HCEC 1CT (cell line): ENCODE data around the gene SGCD.
"Not testable (repeated sequence)": the region's sequence is repeated elsewhere in the genome, so short reads cannot be mapped to it uniquely, and the experiment has no call there.

Source experiments
- DNase-seq: peaks from one replicate; pipeline ENCODE4 v3.0.0-alpha.2; 2017

Gene SGCD

DNA sequence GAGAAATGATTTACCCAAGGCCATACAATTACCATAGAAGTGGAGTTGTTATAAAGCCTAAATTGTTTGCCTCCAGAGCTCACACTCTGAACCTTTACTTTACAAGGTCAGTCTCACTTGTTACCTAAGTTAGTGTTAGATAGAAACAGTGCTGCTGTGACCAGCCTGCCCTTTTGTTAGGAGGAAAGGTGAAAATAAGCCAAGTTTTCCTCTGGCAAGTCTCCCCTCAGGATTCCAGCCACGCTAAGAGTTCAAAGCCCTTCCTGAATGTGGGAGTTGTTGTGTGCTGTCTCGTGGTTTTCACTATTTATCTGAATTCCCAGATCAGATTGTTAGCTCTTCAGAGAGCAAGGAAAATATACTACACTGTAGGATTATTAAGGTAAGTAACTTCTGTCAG is 260.0 kb downstream of the SGCD start:
- no peak for DNase-seq

DNA sequence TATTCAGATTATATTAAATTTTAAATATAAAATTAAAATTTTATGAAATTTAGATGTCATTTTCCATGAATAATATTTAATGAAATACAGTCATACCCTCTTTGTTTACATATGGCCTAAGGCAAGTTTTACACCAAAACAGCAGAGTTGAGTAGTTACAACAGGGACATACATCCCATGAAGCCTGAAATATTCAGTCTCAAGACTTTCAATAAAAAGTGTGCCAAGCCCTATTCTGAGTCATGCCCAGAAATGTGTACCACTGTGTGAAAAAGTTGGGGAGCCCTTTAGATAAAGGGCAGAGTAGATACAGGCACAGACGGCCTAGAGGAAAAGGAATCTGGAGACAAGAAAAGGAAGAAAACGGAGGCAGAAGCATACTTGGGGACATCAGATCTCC is 261.3 kb downstream of the SGCD start:
- no peak for DNase-seq

DNA sequence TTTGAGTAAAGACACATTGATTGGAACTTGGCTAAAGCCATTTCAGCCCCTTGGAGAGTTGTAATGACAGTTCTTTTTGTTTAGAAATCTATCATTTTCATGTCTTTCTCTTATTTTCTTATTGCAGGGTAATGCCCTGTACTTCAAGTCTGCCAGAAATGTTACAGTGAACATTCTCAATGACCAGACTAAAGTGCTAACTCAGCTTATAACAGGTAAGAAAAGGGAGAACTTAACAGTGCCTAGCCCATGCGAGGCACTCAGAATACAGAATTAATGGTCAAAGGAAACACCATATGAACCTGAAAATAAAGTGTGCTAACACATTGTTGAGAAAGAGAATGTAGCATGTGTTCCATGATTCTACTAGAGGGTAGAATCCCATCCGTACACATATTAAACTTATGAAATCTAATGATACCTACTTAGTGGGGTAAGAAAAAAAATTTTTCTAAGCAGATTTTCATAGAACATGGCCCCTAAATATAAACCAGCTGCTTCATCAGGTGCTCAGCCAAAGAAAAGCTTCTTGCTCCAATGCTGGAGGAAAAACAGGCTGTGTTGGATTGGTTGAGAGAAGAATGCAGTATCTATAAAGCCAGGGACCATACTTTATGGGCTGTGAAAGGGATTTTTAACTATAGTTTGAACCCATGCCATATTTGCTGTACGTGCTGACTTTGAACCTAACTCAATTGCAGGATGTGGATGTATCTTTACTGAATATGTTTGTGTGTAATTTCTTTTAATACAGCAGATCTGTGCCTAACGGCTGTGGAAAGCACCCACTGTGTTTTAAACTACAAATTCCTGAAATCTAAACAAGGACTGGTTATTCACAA is 262.4 kb downstream of the SGCD start:
- DNase-seq = no peak

DNA sequence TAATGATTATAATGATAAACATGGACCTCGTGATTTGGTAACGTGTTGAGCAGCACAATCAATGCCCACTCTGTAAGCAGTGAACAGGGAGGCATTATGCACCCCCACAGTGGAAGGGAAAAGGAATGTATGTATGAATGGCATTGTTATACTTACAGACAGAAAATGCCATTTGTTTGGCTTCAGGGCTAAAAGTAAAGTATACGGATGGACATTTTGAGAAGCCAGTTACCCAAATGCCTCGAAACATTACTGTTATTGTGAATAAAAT is 262.9 kb downstream of the SGCD start:
- DNase-seq = no peak

DNA sequence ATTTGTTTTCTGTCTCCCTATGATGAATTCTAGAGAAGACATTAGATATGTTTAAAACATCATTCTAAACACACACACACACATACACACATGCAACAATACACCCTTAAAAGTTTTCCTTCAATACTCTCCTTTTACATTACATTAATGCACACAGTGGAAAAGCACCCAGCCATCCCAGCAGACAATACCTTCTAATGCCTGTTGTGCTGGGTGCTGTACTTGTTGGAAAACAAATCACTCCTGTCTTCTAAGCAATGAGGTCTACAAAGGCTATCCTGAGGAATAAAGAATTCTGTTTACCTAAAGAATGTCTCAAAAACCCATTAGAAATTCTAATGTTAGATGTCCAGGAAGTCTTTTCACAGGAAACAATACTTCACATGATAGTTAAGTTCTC is 264.0 kb downstream of the SGCD start:
- no peak for DNase-seq

DNA sequence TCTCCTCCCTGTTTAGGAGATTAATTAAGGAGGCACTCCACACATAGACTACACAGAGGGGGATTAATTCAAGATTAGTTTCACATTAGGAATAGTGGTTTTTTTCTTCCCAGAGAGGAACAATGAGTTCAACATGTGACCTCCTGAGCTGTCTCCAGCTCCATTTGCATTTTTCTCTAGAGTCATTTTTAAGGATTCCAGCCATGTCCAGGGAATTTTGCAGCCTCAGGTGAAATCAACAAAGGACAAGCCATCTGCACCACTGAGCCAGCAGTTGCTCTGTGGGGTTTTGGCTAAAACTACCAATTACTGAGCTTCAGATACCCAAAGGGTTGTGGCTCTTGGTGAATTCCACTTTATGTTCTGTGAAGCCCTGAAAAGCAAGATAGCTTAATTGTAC is 264.7 kb downstream of the SGCD start:
- DNase-seq = no peak

DNA sequence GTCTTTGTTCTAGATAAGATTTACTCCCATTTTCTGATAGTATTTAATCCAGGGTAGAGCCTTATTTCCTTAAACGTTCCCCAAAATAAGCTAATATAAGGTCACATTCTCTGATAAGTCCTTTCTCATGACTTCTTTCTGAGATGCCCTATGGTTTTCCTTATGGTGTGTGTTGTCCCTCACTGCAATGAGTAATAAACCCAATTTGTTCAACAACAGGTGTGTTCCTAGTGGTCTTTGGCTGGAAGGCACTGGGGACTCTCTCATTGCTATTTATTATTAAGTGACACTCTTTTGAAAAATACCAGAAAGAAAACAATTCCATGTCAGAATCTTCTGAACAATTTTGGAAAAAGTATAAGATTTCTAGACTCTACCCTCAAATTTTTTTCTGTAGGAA is 266.6 kb downstream of the SGCD start:
- no peak for DNase-seq

DNA sequence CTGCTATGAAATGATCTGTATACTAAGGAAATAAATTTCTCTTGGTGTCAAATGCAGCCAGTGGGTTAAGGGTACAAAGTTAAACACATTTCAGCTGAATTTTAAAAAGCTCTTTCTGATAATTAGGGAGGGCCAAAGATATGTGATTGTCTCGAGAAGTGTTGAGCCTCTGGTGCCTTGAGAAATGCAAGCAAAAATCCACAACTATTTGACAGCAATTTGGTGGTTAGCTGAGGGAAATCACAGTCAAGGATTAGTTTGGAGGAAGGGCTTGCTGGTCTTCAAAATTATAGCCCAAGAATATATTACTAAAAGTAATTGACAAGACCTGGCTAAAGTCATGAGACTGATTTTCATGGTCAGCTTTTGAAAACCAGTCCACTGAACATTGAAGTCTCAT is 267.4 kb downstream of the SGCD start:
- no peak for DNase-seq

DNA sequence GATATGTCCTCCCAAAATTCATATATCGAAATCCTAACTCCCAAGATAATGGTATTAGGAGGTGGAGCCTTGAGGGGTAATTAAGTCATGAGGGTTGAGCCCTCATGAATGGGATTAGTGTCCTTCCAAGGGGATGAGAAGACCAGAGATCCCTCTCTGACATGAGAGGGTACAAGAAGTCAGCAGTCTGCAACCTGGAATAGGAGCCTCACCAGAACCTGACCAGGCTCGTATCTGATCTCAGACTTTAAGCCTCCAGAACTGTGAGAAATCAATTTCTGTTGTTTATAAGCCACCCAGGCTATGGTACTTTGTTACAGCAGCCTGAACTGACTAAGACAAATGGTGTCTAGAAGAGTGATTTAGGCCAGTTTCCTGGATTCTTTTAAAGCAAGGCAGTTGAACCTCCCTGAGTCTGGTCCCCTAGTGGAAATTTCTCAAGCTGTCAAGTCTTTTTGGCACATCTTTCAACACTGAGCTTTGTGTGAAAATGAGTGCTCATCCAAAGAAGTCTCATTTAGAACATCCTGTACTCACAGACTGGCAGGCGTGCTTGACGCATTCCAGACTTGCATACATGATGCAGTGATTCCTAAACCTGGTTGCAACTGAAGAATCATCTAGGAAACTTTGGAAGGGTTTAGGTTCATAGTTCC is 268.3 kb downstream of the SGCD start:
- peak; percentile 6 for DNase-seq

DNA sequence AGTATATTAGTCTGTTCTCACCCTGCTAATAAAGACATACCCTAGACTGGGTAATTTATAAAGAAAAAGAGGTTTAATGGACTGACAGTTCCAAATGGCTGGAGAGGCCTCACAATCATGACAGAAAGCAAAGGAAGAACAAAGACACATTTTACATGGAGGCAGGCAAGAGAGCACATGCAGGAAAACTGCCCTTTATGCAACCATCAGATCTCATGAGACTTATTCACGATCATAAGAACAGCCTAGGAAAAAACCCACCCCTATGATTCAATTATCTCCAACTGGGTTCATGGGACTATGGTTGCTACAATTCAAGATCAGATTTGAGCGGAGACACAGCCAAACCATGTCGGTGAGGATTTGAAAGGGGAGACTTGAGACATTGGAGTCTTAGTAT is 270.3 kb downstream of the SGCD start:
- no peak for DNase-seq

DNA sequence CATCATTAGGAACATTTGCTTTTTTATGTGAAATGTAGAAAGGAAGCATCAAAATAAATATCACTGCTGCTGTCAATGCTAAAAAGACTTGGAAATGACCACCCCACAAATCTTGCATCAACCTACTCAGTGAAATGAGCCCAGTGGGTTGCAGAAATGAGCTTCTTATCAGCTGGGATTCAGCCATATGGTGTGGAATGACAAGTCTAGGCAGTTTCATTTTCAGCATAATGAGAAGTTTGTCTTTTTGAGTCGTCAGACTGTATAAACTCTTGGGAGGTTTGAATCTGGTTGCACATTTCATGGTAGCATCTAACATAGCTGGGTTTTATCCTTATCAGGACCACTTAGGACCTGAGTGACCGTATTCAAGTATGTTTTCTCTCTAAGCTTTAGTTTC is 272.0 kb downstream of the SGCD start:
- no peak for DNase-seq

DNA sequence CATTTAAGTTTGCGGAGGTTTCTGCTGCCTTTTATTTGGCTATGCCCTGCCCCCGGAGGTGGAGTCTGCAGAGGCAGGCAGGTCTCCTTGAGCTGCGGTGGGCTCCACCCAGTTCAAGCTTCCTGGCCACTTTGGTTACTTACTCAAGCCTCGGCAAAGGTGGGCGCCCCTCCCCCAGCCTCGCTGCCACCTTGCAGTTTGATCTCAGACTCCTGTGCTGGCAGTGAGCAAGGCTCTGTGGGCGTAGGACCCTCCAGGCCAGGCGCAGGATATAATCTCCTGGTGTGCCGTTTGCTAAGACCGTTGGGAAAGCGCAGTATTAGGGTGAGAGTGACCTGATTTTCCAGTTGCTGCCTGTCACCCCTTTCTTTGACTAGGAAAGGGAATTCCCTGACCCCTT is 283.6 kb downstream of the SGCD start:
- DNase-seq = not testable (repeated sequence)

DNA sequence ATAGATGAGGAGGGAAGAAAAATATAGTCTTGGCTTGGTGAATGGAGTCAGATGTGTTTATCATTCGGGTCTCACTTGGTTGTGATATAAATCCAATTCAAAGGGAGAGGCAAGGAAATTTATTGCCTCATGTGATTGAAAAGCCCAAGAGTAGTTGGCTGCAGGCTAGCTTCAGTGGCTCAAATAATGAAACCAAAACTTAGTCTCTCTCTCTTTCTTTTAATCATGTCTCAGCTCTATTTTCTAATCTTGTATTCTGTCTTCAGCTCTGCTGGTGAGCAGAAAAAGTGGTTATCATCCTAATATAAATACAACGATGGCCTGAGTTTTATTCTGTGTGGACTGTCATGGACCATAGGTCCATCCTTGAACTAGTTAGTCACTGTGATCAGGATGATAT is 288.9 kb downstream of the SGCD start:
- DNase-seq = no peak

DNA sequence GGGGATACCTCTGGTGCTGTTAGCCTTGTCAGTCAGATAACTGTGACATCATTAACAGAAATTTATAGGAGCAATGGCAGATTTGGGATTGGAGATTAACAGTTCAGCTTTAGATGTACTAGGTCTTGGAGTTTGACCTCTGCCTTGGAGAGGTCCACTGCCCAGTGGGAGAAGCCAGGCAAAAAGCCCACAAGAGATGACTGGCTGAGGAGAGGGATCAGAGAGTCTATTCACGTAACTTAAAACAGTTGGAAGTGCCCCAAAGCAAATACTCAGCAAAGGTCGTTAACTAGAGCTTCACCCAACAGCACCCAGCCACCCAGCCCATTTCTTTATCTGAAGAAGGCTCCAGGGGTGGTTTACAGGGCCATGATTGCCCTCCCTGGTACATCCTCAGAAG is 290.5 kb downstream of the SGCD start:
- no peak for DNase-seq

DNA sequence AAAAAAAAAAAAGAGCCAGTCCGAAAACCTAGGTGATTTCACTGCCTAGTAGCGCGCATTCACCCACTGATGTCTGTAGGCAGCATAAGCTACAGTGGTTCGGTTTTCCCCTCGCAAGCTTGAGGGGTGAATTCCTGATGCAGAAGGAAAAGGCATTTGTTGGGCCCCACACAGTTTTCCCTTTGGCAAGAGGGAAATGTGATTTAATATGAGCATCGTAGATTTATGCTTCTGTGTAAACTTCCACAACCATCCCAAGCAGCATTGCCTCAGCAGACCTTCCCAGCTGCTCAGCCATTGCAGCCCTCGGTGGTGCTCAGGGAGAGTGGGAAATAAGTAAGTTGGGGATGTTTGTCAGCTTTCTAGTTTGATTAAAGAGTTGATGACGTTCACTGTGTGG is 291.6 kb downstream of the SGCD start:
- DNase-seq = no peak

DNA sequence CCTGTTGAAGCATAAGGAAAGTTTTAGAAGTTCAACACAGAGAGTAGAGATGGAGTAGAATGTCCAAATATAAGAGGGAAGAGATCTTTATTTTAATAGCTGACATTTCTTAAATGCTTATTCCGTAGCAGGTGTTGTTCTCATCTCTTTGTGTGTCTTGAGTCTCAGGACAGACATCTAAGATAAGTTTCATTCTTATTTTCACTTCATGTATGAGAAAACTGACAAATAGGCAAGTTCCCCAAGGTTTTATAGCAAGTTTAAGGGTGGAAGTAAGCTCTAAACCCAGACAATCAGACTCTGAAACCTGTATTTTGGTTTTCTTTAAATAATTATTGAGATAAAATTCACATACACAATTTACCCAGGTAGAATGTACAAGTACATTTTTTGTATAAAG is 294.8 kb downstream of the SGCD start:
- no peak for DNase-seq

DNA sequence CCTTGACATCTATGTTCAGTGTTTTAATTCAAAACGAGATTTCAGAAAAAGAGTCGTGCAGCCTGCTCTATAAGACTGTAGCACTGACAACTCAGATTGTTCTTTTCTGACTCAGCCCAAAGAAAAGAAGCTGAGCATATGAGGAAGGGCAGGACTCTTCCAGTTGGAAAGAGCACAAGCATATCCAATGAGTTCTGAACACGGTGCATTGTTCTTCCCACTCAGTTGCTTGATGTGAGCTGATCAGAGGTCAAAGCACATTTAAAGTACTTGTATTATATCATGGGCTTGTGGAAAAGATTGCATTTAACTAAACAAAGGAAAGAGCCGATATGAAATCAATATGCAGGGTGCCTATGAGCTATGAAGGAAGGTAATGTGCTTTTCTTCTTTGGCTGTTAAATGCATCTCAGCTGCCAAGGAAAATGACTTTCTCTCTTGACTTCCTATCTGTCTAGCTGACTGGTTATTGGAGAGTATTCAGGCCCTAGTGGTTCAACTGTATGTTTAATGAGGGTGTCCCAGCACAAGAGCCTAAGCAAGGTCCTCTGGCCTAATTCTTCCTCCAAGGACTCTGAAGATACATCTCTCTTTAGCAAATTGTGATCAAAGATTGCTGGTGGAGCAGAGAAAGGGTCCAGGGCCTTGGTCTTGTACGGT is 296.5 kb downstream of the SGCD start:
- DNase-seq = no peak

DNA sequence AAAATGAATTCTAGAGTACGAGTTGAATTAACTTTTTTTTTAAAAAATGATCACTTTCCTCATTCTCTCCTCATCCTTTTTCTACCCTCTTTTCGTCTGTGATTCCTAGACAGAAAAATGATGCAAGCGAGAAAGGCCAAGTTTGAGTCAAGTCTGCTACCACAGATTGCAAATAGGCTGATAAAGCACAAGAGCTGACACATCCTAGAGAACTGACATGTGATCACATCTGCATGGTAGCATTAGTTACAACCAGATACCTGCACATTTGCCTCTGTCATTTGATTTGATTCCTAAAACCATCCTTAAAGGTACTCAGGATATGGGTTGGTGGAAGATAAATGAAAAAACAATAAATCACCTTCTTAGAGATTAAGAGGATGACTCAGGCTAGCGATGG is 297.7 kb downstream of the SGCD start:
- no peak for DNase-seq

DNA sequence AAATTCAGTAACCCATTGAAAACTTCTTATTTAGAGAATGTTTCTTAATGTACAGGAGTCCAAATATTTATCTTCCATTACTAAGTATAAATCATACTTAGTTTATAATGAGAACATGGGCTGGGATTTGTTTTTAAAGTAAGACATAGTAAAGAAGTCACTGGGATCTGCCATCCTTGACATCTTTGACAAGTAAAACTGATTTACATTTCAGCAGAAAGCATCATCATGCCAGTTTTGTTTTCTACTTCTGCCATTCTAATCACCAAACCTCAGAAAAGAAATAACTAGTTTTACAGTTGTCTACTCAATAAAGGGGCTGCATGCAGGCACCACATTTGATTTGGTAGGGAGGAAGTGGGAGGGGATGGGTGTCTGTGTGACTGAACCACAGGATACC is 301.5 kb downstream of the SGCD start:
- no peak for DNase-seq

DNA sequence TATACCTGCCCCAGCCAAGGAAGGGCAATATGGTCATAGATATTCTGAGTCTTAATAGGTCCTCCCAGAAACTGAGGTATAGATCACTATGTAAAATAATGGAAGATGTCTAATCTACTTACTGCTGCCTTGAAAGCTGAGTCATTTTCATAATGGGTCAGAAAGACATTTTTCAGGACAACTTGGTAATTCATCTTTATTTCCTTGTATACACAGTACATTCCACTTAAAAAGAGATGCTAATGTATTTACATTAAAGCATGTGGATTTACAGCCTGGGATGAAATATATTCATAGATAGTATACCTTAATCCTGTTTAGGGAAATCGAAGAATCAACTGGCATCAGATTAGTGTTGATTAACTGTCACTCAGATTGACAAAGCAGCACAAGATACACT is 304.0 kb downstream of the SGCD start:
- DNase-seq = no peak

DNA sequence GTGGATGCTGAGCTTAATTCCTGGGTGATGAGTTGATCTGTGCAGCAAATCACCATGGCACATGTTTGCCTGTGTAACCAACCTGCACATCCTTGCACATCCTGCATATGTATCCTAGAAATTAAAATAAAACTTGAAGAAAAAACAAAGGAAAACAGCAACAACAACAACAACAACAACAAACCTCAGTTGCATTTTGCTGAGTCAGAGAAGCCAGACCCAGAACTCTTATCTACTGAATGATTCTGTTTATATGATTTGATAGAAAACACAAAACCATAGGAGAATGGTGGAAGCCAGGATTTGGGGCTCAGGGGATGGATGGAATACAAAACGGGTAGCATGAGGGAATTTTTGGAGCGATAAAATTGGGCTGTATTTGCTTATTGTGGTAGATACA is 307.3 kb downstream of the SGCD start:
- DNase-seq = no peak

DNA sequence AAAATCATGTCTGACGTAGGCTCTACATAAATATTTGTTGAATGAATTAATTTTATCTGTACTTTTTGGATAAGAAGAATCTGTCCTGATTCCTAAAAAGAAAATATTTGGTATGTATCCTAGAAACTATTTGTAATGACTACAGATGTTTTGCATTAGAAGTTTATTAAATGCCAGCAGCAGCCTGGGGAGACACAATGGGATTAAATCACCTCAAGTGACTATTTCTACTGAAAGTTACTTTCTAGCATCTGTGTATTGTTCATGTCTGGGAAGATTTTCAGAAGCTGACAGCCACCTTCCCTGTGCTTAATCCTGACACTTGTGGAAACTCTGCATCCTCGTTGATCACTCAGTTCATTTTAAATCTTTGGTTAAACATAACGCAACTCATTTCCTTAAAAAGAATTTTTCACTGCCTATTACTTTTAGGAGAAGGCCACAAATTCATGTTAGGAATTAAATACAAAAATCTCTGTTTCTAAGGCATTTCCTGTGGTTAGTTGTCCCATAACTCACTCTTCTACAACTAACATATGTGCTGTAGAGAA is 313.8 kb downstream of the SGCD start:
- DNase-seq = no peak

DNA sequence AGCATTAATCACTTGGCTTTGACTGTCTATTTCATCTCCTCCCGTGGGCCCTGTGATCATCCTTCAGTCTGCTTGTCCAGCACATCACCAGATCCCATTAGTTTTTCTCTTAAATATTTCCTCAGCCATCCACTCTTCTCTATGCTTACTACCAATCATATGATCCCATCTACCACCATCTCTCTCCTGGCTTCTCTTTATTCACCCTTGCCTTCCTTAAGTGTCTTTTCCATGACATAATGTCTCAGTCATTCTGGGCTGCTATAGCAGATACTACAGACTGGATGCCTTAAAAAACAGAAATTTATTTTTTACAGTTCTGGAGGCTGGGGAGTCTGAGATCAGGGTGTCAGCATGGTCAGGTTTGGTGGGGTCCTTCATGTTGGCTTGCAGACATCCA is 314.7 kb downstream of the SGCD start:
- DNase-seq = no peak

DNA sequence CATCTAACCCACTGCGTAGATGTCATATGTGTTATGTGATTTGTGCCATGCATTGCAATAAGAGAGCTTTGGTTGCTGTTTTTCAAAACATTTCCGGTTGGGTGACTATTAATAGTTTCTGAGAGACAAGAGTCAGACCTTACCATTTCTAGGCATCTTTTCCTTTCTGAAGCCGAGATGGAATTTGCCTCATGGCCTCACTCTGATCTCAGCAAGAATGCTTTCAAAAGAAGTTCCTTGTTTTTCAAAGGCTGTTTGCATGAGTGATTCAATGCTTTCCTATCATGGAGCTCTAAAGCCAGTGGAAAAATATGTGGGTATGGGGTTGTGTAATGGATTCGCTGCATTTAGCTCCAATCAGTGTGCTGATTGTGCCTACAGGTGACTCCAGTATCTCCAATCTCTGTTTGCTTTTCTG is 320.1 kb downstream of the SGCD start:
- no peak for DNase-seq
